ENCODE results near the gene YAP1. TPM values are rescaled to one million over a fixed set of nuclear protein-coding genes. Genes with fewer than 3 reads are reported as not detected.
"Not testable (repeated sequence)": the region's sequence is repeated elsewhere in the genome, so short reads cannot be mapped to it uniquely, and the experiment has no call there.

Gene YAP1
- total and polyA plus RNA-seq, 4 donors = 3.7 to 65.6 (median 18.3) TPM

DNA sequence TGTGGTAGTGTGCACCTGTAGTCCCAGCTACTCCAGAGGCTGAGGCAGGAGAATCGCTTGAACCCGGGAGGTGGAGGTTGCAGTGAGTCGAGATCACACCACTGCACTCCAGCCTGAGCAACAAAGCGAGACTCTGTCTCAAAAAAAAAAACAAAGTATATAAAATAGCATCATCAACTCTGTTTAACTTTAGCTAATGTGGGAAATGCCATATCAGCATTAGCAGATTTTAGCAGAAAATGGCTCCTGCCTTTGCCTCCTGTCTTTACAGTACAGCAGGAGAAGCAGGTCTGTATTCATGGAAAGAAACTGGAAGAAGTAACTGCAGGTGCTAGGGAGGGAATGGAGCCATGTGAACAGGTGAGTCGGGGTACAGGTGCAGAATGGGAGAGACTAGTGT is 154.5 kb downstream of the YAP1 start:
- H3K4me3 ChIP-seq (ENCODE audit: low read depth in 1 of 3, low read length in 3 of 3); DNase-seq (ENCODE audit: low spot score); H3K9me3 ChIP-seq (ENCODE audit: control insufficient read depth in 4 of 4, low read length in 3 of 4); H3K36me3 ChIP-seq (ENCODE audit: control insufficient read depth in 4 of 4, insufficient read depth in 3 of 4, low read depth in 1 of 4, low read length in 3 of 4); H3K9ac ChIP-seq (ENCODE audit: low read depth in 1 of 2, low read length in 2 of 2); H3K27ac ChIP-seq (ENCODE audit: low read depth in 1 of 2, low read length in 2 of 2); H3K27me3 ChIP-seq (ENCODE audit: control insufficient read depth in 4 of 4, insufficient read depth in 4 of 4, low read length in 3 of 4): not testable (repeated sequence)
- WGBS = 96% methylated on average over 5 of the region's 5 CpGs
- H3K4me1 ChIP-seq (ENCODE audit: control insufficient read depth in 4 of 4, insufficient read depth in 4 of 4, low read length in 3 of 4) = peaks cover 2 to 12% (median 4%) of the 10 kb centered on the region in 4 donors

GRCh38 chr11:102266099-102266498 is 155.9 kb downstream of the YAP1 start:
- whole genome bisulfite sequencing = 96% methylated on average over 1 of the region's 1 CpG
- Histone ChIP-seq H3K9me3 (ENCODE audit: control insufficient read depth in 4 of 4, low read length in 3 of 4) (no peaks in the 10 kb centered on the region), H3K27ac (ENCODE audit: low read depth in 1 of 2, low read length in 2 of 2) (no peak overlapping the region), H3K4me3 (ENCODE audit: low read depth in 1 of 3, low read length in 3 of 3) (no peak overlapping the region), H3K36me3 (ENCODE audit: control insufficient read depth in 4 of 4, insufficient read depth in 3 of 4, low read depth in 1 of 4, low read length in 3 of 4) (no peaks in the 10 kb centered on the region), H3K9ac (ENCODE audit: low read depth in 1 of 2, low read length in 2 of 2) (no peak overlapping the region), H3K4me1 (ENCODE audit: control insufficient read depth in 4 of 4, insufficient read depth in 4 of 4, low read length in 3 of 4) (peaks cover 2 to 12% (median 4%) of the 10 kb centered on the region in 4 donors), H3K27me3 (ENCODE audit: control insufficient read depth in 4 of 4, insufficient read depth in 4 of 4, low read length in 3 of 4) (no peaks in the 10 kb centered on the region)
- no peak for DNase-seq (ENCODE audit: low spot score)
- no peak for TF ChIP-seq RXRA (IDR thresholded peaks at IDR 0.05)
- TF ChIP-seq YY1 (IDR thresholded peaks at IDR 0.05) = no peak
- TF ChIP-seq SP1 (IDR thresholded peaks at IDR 0.05) = no peak
- TF ChIP-seq FOXA1 (IDR thresholded peaks at IDR 0.05) = no peak
- TF ChIP-seq NR2F2 (IDR thresholded peaks at IDR 0.05) = no peak
- TF ChIP-seq, protein P1, sequence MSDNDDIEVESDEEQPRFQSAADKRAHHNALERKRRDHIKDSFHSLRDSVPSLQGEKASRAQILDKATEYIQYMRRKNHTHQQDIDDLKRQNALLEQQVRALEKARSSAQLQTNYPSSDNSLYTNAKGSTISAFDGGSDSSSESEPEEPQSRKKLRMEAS (IDR thresholded peaks at IDR 0.05) = no peak
- TF ChIP-seq TAF1 (conservative IDR thresholded peaks at IDR 0.05) = no peak
- TF ChIP-seq JUND (IDR thresholded peaks at IDR 0.05) = no peak
- TF ChIP-seq REST (IDR thresholded peaks at IDR 0.05) = no peak
- no peak for TF ChIP-seq GABPA (IDR thresholded peaks at IDR 0.05 in 1 of 2, conservative IDR thresholded peaks at IDR 0.05 in 1 of 2)
- TF ChIP-seq FOXA2 (IDR thresholded peaks at IDR 0.05) = no peak
- TF ChIP-seq HNF4A (conservative IDR thresholded peaks at IDR 0.05) = no peak
- TF ChIP-seq, protein P2, sequence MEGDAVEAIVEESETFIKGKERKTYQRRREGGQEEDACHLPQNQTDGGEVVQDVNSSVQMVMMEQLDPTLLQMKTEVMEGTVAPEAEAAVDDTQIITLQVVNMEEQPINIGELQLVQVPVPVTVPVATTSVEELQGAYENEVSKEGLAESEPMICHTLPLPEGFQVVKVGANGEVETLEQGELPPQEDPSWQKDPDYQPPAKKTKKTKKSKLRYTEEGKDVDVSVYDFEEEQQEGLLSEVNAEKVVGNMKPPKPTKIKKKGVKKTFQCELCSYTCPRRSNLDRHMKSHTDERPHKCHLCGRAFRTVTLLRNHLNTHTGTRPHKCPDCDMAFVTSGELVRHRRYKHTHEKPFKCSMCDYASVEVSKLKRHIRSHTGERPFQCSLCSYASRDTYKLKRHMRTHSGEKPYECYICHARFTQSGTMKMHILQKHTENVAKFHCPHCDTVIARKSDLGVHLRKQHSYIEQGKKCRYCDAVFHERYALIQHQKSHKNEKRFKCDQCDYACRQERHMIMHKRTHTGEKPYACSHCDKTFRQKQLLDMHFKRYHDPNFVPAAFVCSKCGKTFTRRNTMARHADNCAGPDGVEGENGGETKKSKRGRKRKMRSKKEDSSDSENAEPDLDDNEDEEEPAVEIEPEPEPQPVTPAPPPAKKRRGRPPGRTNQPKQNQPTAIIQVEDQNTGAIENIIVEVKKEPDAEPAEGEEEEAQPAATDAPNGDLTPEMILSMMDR (IDR thresholded peaks at IDR 0.05; ENCODE audit: low read depth, low read length, missing input control) = no peak
- no peak for TF ChIP-seq ZBTB33 (IDR thresholded peaks at IDR 0.05)
- no peak for TF ChIP-seq EGR1 (IDR thresholded peaks at IDR 0.05; ENCODE audit: low read depth in 2 of 2)
- TF ChIP-seq RAD21 (IDR thresholded peaks at IDR 0.05) = no peak

Data from liver (tissue), 9 donors.